GM12874 (cell line): ENCODE results near the gene SORCS2.

Source experiments
- TF ChIP-seq, protein P1 (sequence below): IDR thresholded peaks from 2 replicates; pipeline ENCODE4 v1.5.1; 2011; ENCODE audit warnings: low read depth, mild to moderate bottlenecking, control low read depth, low read length, moderate library complexity; ENCODE audit not compliant: insufficient read depth

The SORCS2 gene

DNA sequence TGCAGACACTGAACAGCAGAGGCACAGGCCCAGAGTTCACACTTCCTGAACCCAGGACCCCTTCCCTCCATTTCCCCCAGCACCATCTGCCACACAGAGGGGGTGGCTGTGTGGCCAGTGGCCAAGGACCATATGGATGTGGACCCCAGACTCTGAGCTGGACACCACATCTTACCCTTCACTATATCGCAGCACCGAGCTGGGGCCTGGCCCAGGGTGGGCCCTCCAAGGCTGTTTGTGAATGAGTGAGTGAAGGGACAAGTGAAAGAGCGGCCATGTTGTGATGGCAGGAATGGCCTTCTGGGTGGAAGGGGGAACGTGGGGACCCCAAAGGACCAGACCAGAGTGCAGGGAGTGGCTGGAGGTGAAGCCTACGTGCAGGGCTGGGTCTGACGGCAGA, 498.7 kb downstream of the SORCS2 start:
- TF ChIP-seq, protein P1, sequence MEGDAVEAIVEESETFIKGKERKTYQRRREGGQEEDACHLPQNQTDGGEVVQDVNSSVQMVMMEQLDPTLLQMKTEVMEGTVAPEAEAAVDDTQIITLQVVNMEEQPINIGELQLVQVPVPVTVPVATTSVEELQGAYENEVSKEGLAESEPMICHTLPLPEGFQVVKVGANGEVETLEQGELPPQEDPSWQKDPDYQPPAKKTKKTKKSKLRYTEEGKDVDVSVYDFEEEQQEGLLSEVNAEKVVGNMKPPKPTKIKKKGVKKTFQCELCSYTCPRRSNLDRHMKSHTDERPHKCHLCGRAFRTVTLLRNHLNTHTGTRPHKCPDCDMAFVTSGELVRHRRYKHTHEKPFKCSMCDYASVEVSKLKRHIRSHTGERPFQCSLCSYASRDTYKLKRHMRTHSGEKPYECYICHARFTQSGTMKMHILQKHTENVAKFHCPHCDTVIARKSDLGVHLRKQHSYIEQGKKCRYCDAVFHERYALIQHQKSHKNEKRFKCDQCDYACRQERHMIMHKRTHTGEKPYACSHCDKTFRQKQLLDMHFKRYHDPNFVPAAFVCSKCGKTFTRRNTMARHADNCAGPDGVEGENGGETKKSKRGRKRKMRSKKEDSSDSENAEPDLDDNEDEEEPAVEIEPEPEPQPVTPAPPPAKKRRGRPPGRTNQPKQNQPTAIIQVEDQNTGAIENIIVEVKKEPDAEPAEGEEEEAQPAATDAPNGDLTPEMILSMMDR = no peak

DNA sequence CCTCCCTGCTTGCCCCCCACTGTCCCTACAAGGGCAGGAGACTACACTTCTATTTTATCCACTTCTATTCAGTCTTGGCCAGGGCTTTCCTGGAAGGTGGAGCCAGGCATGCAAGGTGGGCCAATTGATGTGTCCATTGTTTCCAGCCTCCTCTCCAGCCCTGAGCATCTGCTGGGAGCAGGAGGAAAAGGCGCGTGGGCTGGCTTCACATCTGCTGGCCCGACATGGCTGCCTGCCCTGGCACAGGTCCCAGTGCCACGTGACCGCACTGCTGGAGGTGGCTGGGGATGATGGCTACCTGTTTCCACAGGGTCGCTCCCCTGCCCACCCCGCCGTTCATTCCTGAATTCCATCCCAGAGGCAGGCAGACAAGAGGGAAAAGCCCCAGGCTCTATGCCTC, 499.6 kb downstream of the SORCS2 start:
- TF ChIP-seq, protein P1 = no peak

DNA sequence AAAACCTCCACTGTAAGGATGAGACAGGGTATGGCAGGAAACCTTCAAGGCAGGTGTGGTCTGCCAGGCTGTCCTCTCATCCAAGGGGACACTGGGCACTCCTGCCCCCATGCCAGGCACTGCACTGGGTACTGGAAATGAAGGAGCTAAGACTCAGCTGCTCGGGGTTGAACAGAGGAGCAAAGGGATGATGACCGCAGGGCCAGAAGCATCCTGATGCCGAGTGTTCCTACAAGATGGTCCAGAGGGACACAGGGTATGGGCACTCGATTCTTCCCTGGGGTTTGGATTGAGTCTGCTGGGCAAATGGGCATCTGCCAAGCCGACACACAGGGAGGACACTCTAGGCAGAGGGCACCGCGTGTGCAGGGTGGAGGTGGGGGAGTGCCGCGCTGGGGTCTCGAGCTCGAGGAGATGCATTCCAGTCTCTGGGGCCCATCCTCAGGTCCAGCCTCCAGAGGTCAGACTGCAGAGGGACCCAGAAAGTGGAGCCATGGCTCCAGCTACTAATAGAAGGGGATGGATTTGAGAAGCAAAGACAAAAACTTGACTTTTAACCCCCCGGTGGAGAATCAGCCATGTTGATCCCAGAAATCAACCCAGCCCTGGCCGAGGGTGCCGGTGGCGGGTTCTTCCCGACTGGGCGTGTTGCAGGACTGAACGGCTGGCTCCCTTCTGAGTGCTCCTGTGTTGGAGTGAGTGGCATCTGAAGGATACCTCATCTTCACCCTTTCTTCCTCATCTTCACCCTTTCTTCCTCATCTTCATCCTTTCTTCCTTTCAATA, 500.3 kb downstream of the SORCS2 start:
- TF ChIP-seq, protein P1 = no peak

DNA sequence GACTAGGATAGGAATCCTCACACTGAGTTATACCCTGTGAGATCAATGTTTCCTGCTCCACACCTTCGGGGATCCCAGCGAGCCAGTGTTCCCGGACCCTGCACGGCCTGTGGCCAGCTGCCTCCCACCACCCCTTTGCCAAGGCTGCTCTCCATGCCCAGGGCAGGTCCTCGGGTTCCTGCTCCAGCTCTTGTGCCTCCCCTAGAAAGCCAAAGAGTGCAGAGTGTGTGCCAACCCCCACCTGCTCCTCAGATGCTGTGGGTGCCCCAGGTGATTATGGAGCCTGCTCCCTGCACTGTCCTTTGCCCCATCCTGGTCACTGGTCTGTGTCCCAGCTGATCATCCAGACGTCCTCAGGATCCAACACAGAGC, 500.9 kb downstream of the SORCS2 start:
- TF ChIP-seq, protein P1 = no peak

DNA sequence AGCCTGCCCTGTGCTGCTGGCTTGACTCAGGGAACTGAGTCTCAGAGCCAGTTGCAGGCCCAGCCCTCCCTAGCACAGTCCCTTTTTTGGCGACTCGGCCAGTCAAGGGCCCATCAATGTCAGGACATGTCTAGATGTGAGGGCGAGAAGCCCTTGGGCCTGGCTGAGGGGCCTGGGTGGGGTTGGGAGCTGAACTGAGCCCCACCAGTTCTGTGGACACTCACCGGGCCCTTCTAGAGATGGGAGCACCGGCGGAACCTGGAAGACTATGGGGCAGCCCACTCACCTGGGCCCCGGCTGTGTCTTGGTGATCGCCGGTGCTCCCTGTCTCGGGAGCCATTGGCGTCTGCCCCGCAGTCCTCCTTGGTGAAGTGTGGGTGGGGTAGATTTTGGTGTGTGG, 501.4 kb downstream of the SORCS2 start:
- TF ChIP-seq, protein P1 = no peak

DNA sequence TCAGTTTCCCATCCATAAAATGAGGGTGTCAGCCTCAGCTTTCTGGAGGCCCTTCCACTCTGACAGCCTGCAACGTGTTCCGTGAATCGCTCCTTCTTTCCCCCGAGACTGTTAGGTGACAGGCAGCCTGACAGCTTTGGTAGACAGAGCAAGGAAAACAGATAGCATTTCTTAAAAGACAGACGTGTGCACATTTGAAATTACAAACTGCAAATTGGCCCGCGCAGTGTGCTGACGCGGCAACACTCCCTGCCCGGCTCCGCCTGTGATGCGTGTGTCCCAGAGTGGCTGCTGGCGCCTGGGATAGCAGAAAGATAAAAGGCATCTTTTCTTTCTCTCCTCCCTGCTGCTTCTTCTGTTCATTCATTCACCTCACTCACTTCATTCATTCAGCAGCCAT, 502.0 kb downstream of the SORCS2 start:
- TF ChIP-seq, protein P1 = no peak

DNA sequence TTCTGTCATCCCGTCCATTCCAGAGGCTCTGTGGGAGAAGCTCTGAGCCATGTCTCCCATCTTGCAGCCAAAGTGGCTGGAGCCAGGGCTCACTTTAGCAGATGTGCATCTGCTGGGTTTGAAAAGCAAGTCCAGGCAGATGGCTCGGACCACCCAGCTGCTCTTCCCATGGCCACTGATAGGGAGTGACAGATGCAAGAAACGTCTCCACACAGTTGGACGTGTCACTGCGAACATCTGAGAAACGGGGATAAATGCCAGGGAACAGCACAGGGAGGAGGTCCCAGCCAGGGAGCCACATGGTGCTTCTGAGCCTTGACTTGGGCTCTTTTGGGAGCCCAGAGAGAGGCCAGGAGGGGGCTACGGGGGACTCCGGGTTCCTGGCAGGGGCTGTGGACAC, 505.0 kb downstream of the SORCS2 start:
- TF ChIP-seq, protein P1 = no peak
